Esophagus squamous epithelium (tissue), 5 donors: ENCODE results near the gene KCNIP2. TPM values are rescaled to one million over a fixed set of nuclear protein-coding genes. Genes with fewer than 3 reads are reported as not detected.
A peak's percentile ranks its signal among the peaks of the same experiment; 100 is the strongest.

ENCODE experiments used
- DNase-seq: peaks from one replicate; lab custom pipeline; 2025; lab: John Stamatoyannopoulos, UW
- H3K27ac ChIP-seq, 4 donors: fragments of 200-600 bp; sonication (generic); one replicate each; pipeline ENCODE4 v1.5.1; 2016 to 2019; ENCODE audit warnings: mild to moderate bottlenecking in 1 of 4
- H3K27me3 ChIP-seq, 4 donors: fragments of 200-600 bp; sonication (generic); 1 replicate in 3 of 4; 2 replicates in 1 of 4; pipeline versions ENCODE4 v1.5.1 to v1.6.0; 2017 to 2021; ENCODE audit warnings: antibody characterized with exemption in 1 of 4
- H3K36me3 ChIP-seq, 3 donors: fragments of 200-600 bp; sonication (generic); one replicate each; pipeline ENCODE4 v1.5.1; 2016 to 2019
- H3K4me1 ChIP-seq, 3 donors: fragments of 200-600 bp; sonication (generic); one replicate each; pipeline ENCODE4 v1.5.1; 2017 to 2019
- H3K4me3 ChIP-seq, 4 donors: fragments of 200-600 bp; sonication (generic); 1 replicate in 3 of 4; 2 replicates in 1 of 4; pipeline ENCODE4 v1.5.1; 2016 to 2019; ENCODE audit warnings: mild to moderate bottlenecking in 2 of 4, moderate library complexity in 1 of 4
- H3K9me3 ChIP-seq, 3 donors: fragments of 200-600 bp; sonication (generic); one replicate each; pipeline ENCODE4 v1.5.1; 2016 to 2019
- CTCF ChIP-seq, 6 experiments: fragments of 450-650 bp in 4 of 6; fragments of 200-600 bp in 2 of 6; sonication (generic) in 2 of 6; IDR thresholded peaks; one replicate each; pipeline ENCODE4 v1.5.1; 2016 to 2019; ENCODE audit warnings: antibody characterized with exemption in 6 of 6, mild to moderate bottlenecking in 4 of 6, moderate library complexity in 4 of 6
- POLR2A ChIP-seq, 4 donors: fragments of 450-650 bp; IDR thresholded peaks; one replicate each; pipeline ENCODE4 v1.6.1; 2017; ENCODE audit warnings: antibody characterized with exemption in 4 of 4, mild to moderate bottlenecking in 4 of 4, moderate library complexity in 3 of 4
- WGBS, 2 donors: methylation state at CpG; one replicate each; pipeline ENCODE4 v1.1.5; 2018; 5-methylcytosine and 5-hydroxymethylcytosine counted together
- intact Hi-C: fragments of 100-400 bp; cut with DNase I; formaldehyde crosslinking; loops from one replicate; pipeline ENCODE4 v1.15.0; 2022
- total RNA-seq, 4 donors: library from RNA; depleted of rRNA; stranded (reverse); fragments of >200 nt; gene quantifications; one replicate each; pipeline ENCODE4 v1.1.0, GENCODE V29; 2016
- donor health status: DM: yes; HTN: yes; CAD: no.

The KCNIP2 gene
- total RNA-seq, 4 donors from 2014 or later, result 1.2 to 1.5 TPM; not detected in 2

- H3K27ac ChIP-seq, result peak overlapping the region; percentile 34 to 88 (median 48)
- 59 to 65% methylated on average over 11 to 14 of the region's 39 CpGs for WGBS, 2 donors
- H3K36me3 ChIP-seq, result peaks cover 0 to 18% (median 0%) of the 10 kb centered on the region in 3 donors
- DNase-seq, result no peak
- H3K4me3 ChIP-seq, result peak overlapping the region; percentile 34 to 71 (median 54)
- intact Hi-C loops, result no loop called here
- TF ChIP-seq POLR2A (IDR thresholded peaks at IDR 0.05) (no peak), CTCF (IDR thresholded peaks at IDR 0.05) (no peak)
- H3K27me3 ChIP-seq, result no peaks in the 10 kb centered on the region
- H3K9me3 ChIP-seq, result no peaks in the 10 kb centered on the region
- H3K4me1 ChIP-seq, result peaks cover 16 to 32% (median 18%) of the 10 kb centered on the region in 3 donors
These were observed 14.6 kb downstream of the KCNIP2 start for GRCh38 chr10:101828766-101829551.

GRCh38 chr10:101827919-101828600 lies 15.5 kb downstream of the KCNIP2 start:
- 73 to 95% methylated on average over 2 to 8 of the region's 10 CpGs for WGBS, 2 donors
- H3K36me3 ChIP-seq, result peaks cover 0 to 18% (median 0%) of the 10 kb centered on the region in 3 donors
- no peak overlapping the region for H3K27ac ChIP-seq
- intact Hi-C loops, result no loop called here
- no peaks in the 10 kb centered on the region for H3K27me3 ChIP-seq
- H3K4me3 ChIP-seq, result no peak overlapping the region
- no peaks in the 10 kb centered on the region for H3K9me3 ChIP-seq
- TF ChIP-seq POLR2A (IDR thresholded peaks at IDR 0.05) (no peak), CTCF (IDR thresholded peaks at IDR 0.05) (no peak)
- H3K4me1 ChIP-seq, result peaks cover 16 to 32% (median 18%) of the 10 kb centered on the region in 3 donors
- DNase-seq, result no peak

- WGBS, 2 donors, result 92 to 94% methylated on average over 4 of the region's 5 CpGs
- Histone ChIP-seq H3K4me3 (no peak overlapping the region), H3K27ac (no peak overlapping the region), H3K9me3 (no peaks in the 10 kb centered on the region), H3K4me1 (peaks cover 16 to 32% (median 18%) of the 10 kb centered on the region in 3 donors), H3K36me3 (peaks cover 0 to 18% (median 0%) of the 10 kb centered on the region in 3 donors), H3K27me3 (no peaks in the 10 kb centered on the region)
- DNase-seq, result no peak
- intact Hi-C loops, result no loop called here
- TF ChIP-seq POLR2A (IDR thresholded peaks at IDR 0.05) (no peak), CTCF (IDR thresholded peaks at IDR 0.05) (no peak)
These were observed 16.7 kb downstream of the KCNIP2 start for GRCh38 chr10:101826852-101827434.

GRCh38 chr10:101824736-101825135 lies 18.9 kb downstream of the KCNIP2 start:
- Histone ChIP-seq H3K4me1 (peaks cover 1 to 14% (median 6%) of the 10 kb centered on the region in 3 donors), H3K4me3 (no peak overlapping the region), H3K36me3 (peaks cover 0 to 18% (median 0%) of the 10 kb centered on the region in 3 donors), H3K27ac (no peak overlapping the region), H3K9me3 (no peaks in the 10 kb centered on the region), H3K27me3 (no peaks in the 10 kb centered on the region)
- TF ChIP-seq CTCF (IDR thresholded peaks at IDR 0.05) (no peak), POLR2A (IDR thresholded peaks at IDR 0.05) (no peak)
- DNase-seq, result no peak
- intact Hi-C loops, result no loop called here
- WGBS, 2 donors, result 90 to 96% methylated on average over 2 of the region's 2 CpGs
